SH-SY5Y (cell line): Measurements from ENCODE around the gene CNTNAP3B.
"Not testable (repeated sequence)": the region's sequence is repeated elsewhere in the genome, so short reads cannot be mapped to it uniquely, and the experiment has no call there.

Source experiments
- GATA2 ChIP-seq: IDR thresholded peaks from 2 replicates; pipeline ENCODE4 v1.6.1; 2011; ENCODE audit warnings: mild to moderate bottlenecking, low read depth, low read length
- GATA3 ChIP-seq: IDR thresholded peaks from 2 replicates; pipeline ENCODE4 v1.6.1; 2011; ENCODE audit warnings: low read depth, mild to moderate bottlenecking, low read length, moderate library complexity

The CNTNAP3B gene

GRCh38 chr9:42129073-42129729, at the start of gene CNTNAP3B:
Gene CNTNAP3B (minus strand): TSS chr9:42129426. CDS start chr9:42129094, 332 bp downstream.
- TF ChIP-seq GATA3, GATA2: not testable (repeated sequence)
